ENCODE results near the gene SYNJ2. TPM values are rescaled to one million over a fixed set of nuclear protein-coding genes. Genes with fewer than 3 reads are reported as not detected.

The SYNJ2 gene
- total RNA-seq, 1 experiment from 2014 or later = 45.0 TPM

- Mint-ChIP-seq H3K4me1 (ENCODE audit: low read depth, unreplicated experiment) (peaks cover 26% of the 10 kb centered on the region), H3K9me3 (ENCODE audit: unreplicated experiment) (peaks cover 10% of the 10 kb centered on the region), H3K4me3 (ENCODE audit: unreplicated experiment) (no peak overlapping the region), H3K27me3 (ENCODE audit: insufficient read depth, unreplicated experiment) (no peaks in the 10 kb centered on the region), H3K36me3 (ENCODE audit: insufficient read depth, unreplicated experiment) (peaks cover 36% of the 10 kb centered on the region), H3K27ac (ENCODE audit: unreplicated experiment) (peak overlapping the region; percentile 99)
- Histone ChIP-seq H3K4me1 (peaks cover 33% of the 10 kb centered on the region), H3K4me3 (ENCODE audit: low read depth, low read length) (no peak overlapping the region), H3K9me3 (no peaks in the 10 kb centered on the region), H3K36me3 (ENCODE audit: control insufficient read depth, insufficient read depth, low read length) (no peaks in the 10 kb centered on the region), H3K27me3 (replicated peaks; ENCODE audit: control insufficient read depth, insufficient read depth, low read length) (no peaks in the 10 kb centered on the region)
- no peak for TF ChIP-seq CTCF (IDR thresholded peaks at IDR 0.05; ENCODE audit: insufficient read depth in 1 of 2, low read depth in 1 of 2, low read length in 1 of 2, severe bottlenecking in 1 of 2, unreplicated experiment in 1 of 2)
- ChIA-PET POLR2A (no interaction called here), CTCF (interaction anchor here (0.9 kb wide), 1 partner anchor 120 kb away, joined by 3 read pairs; no protein-coding TSS in a partner anchor)
- intact Hi-C loops (cut with micrococcal nuclease; ENCODE audit: unreplicated experiment) = loop anchor here (10.0 kb wide), 1 partner anchor 627 kb away; the partner anchor contains the start of gene TMEM242
- DNase-seq = peak; percentile 32 to 55
- BruUV-seq (replicated peaks) = no TSS peak
Observed at GRCh38 chr6:157951828-157952227, 29.8 kb upstream of the SYNJ2 start.

GRCh38 chr6:157952861-157953351 lies 28.8 kb upstream of the SYNJ2 start:
- no peak for DNase-seq
- Mint-ChIP-seq H3K4me1 (ENCODE audit: low read depth, unreplicated experiment) (peaks cover 26% of the 10 kb centered on the region), H3K4me3 (ENCODE audit: unreplicated experiment) (peak overlapping the region; percentile 73), H3K27me3 (ENCODE audit: insufficient read depth, unreplicated experiment) (no peaks in the 10 kb centered on the region), H3K36me3 (ENCODE audit: insufficient read depth, unreplicated experiment) (peaks cover 28% of the 10 kb centered on the region), H3K9me3 (ENCODE audit: unreplicated experiment) (peaks cover 11% of the 10 kb centered on the region), H3K27ac (ENCODE audit: unreplicated experiment) (peak overlapping the region; percentile 99)
- Histone ChIP-seq H3K4me1 (peaks cover 33% of the 10 kb centered on the region), H3K36me3 (ENCODE audit: control insufficient read depth, insufficient read depth, low read length) (no peaks in the 10 kb centered on the region), H3K27me3 (replicated peaks; ENCODE audit: control insufficient read depth, insufficient read depth, low read length) (no peaks in the 10 kb centered on the region), H3K9me3 (no peaks in the 10 kb centered on the region), H3K4me3 (ENCODE audit: low read depth, low read length) (no peak overlapping the region)
- BruUV-seq (replicated peaks) = no TSS peak
- CTCF ChIA-PET = interaction anchor here (0.9 to 2.4 kb wide), 2 partner anchors 41 to 119 kb away, joined by 3 to 13 read pairs; no protein-coding TSS in a partner anchor
- TF ChIP-seq CTCF (IDR thresholded peaks at IDR 0.05; ENCODE audit: insufficient read depth in 1 of 2, low read depth in 1 of 2, low read length in 1 of 2, severe bottlenecking in 1 of 2, unreplicated experiment in 1 of 2) = no peak
- POLR2A ChIA-PET = interaction anchor here (0.7 kb wide), 1 partner anchor 190 kb away, joined by 3 read pairs; no protein-coding TSS in a partner anchor
- intact Hi-C loops (cut with micrococcal nuclease; ENCODE audit: unreplicated experiment) = loop anchor here (10.0 kb wide), 1 partner anchor 628 kb away; the partner anchor contains the start of gene TMEM242

- peak; percentile 59 to 65 for DNase-seq
- H3K4me3 ChIP-seq (ENCODE audit: low read depth, low read length) = peak overlapping the region; percentile 31
- no TSS peak for BruUV-seq (replicated peaks)
- no peaks in the 10 kb centered on the region for H3K27me3 ChIP-seq (replicated peaks; ENCODE audit: control insufficient read depth, insufficient read depth, low read length)
- Mint-ChIP-seq H3K36me3 (ENCODE audit: insufficient read depth, unreplicated experiment) (peaks cover 31% of the 10 kb centered on the region), H3K4me3 (ENCODE audit: unreplicated experiment) (peak overlapping the region; percentile 73), H3K27ac (ENCODE audit: unreplicated experiment) (peak overlapping the region; percentile 99), H3K4me1 (ENCODE audit: low read depth, unreplicated experiment) (peaks cover 26% of the 10 kb centered on the region), H3K9me3 (ENCODE audit: unreplicated experiment) (peaks cover 18% of the 10 kb centered on the region), H3K27me3 (ENCODE audit: insufficient read depth, unreplicated experiment) (no peaks in the 10 kb centered on the region)
- peak in 1 of 2 experiments; percentile 19 for TF ChIP-seq CTCF (IDR thresholded peaks at IDR 0.05; ENCODE audit: insufficient read depth in 1 of 2, low read depth in 1 of 2, low read length in 1 of 2, severe bottlenecking in 1 of 2, unreplicated experiment in 1 of 2)
- H3K4me1 ChIP-seq = peaks cover 33% of the 10 kb centered on the region
- no peaks in the 10 kb centered on the region for H3K36me3 ChIP-seq (ENCODE audit: control insufficient read depth, insufficient read depth, low read length)
- peaks cover 4% of the 10 kb centered on the region; the same call in 1 of the 2 replicates for H3K9me3 ChIP-seq
- intact Hi-C loops (cut with micrococcal nuclease; ENCODE audit: unreplicated experiment) = loop anchor here (1.0 to 10.0 kb wide), 7 partner anchors 28 to 629 kb away; partner anchors contain the start of genes SYNJ2 and TMEM242
- ChIA-PET POLR2A (interaction anchor here (0.5 to 1.5 kb wide), 7 partner anchors 10 to 190 kb away, joined by 3 to 8 read pairs (median 3); partner anchors contain the start of gene SYNJ2), CTCF (interaction anchor here (0.6 to 2.4 kb wide), 5 partner anchors 28 to 118 kb away, joined by 3 to 13 read pairs (median 4); partner anchors contain the start of gene SYNJ2)
Observed at GRCh38 chr6:157953580-157954091, 28.0 kb upstream of the SYNJ2 start.
